ENCODE results near the gene ARHGAP26. TPM values are rescaled to one million over a fixed set of nuclear protein-coding genes. Genes with fewer than 3 reads are reported as not detected.
"Not testable (repeated sequence)": the region's sequence is repeated elsewhere in the genome, so short reads cannot be mapped to it uniquely, and the experiment has no call there.

The ARHGAP26 gene
- polyA plus RNA-seq, 1 donor = 14.7 TPM

GRCh38 chr5:143117821-143118220, 347.6 kb downstream of the ARHGAP26 start:
- no peak for DNase-seq

GRCh38 chr5:143118222-143118621, 348.0 kb downstream of the ARHGAP26 start:
- DNase-seq = no peak

- not testable (repeated sequence) for DNase-seq
Measured at GRCh38 chr5:143118818-143119217, 348.6 kb downstream of the ARHGAP26 start.

- no peak for DNase-seq
Measured at GRCh38 chr5:143119291-143119769, 349.2 kb downstream of the ARHGAP26 start.

- no peak for DNase-seq
Measured at GRCh38 chr5:143119881-143120341, 349.7 kb downstream of the ARHGAP26 start.

GRCh38 chr5:143120460-143121134, 350.4 kb downstream of the ARHGAP26 start:
- DNase-seq = no peak

GRCh38 chr5:143121135-143121475, 350.9 kb downstream of the ARHGAP26 start:
- DNase-seq = no peak

- DNase-seq = no peak
Measured at GRCh38 chr5:143124593-143124992, 354.4 kb downstream of the ARHGAP26 start.

GRCh38 chr5:143126174-143127019, 356.2 kb downstream of the ARHGAP26 start:
- DNase-seq = no peak

- DNase-seq = no peak
Measured at GRCh38 chr5:143128412-143129071, 358.4 kb downstream of the ARHGAP26 start.

- no peak for DNase-seq
Measured at GRCh38 chr5:143129203-143129602, 359.0 kb downstream of the ARHGAP26 start.

- no peak for DNase-seq
Measured at GRCh38 chr5:143129910-143130612, 359.9 kb downstream of the ARHGAP26 start.

- DNase-seq = no peak
Measured at GRCh38 chr5:143130613-143131305, 360.6 kb downstream of the ARHGAP26 start.

GRCh38 chr5:143131972-143132371, 361.8 kb downstream of the ARHGAP26 start:
- DNase-seq = no peak

- DNase-seq = no peak
Measured at GRCh38 chr5:143132739-143133138, 362.6 kb downstream of the ARHGAP26 start.

GRCh38 chr5:143133721-143134120, 363.5 kb downstream of the ARHGAP26 start:
- no peak for DNase-seq

- DNase-seq = no peak
Measured at GRCh38 chr5:143134269-143134668, 364.1 kb downstream of the ARHGAP26 start.

GRCh38 chr5:143134900-143135299, 364.7 kb downstream of the ARHGAP26 start:
- no peak for DNase-seq

- no peak for DNase-seq
Measured at GRCh38 chr5:143135832-143136551, 365.8 kb downstream of the ARHGAP26 start.

- DNase-seq = no peak
Measured at GRCh38 chr5:143138839-143139238, 368.7 kb downstream of the ARHGAP26 start.

GRCh38 chr5:143139585-143139984, 369.4 kb downstream of the ARHGAP26 start:
- no peak for DNase-seq

Measured in left kidney (tissue), 2 donors.